ENCODE results near the gene CEACAM1. TPM values are rescaled to one million over a fixed set of nuclear protein-coding genes. Genes with fewer than 3 reads are reported as not detected.
"Not testable (repeated sequence)": the region's sequence is repeated elsewhere in the genome, so short reads cannot be mapped to it uniquely, and the experiment has no call there.

CEACAM1 gene
- total RNA-seq, 1 donor from 2014 or later: not detected

DNA sequence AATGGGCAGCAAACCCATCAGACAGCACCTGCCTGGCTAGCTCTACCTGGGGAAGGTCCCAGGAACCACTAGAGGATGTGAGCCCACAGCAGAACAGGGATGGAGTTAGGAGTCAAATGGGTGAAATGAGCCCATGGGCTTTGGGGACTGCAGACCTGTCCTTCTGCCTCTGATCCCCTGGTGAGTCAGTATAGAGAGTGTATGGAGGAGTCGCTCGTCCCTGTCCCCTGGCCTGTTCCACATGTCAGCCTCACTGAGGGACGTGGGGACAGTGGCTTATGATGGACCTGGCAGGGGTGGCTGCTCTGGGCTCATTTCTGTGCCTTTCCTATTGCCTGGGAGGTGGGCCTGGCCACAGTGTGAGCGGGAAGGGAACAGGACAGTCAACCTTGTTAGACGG lies 4.0 kb downstream of the CEACAM1 start:
- TF ChIP-seq, protein P1, sequence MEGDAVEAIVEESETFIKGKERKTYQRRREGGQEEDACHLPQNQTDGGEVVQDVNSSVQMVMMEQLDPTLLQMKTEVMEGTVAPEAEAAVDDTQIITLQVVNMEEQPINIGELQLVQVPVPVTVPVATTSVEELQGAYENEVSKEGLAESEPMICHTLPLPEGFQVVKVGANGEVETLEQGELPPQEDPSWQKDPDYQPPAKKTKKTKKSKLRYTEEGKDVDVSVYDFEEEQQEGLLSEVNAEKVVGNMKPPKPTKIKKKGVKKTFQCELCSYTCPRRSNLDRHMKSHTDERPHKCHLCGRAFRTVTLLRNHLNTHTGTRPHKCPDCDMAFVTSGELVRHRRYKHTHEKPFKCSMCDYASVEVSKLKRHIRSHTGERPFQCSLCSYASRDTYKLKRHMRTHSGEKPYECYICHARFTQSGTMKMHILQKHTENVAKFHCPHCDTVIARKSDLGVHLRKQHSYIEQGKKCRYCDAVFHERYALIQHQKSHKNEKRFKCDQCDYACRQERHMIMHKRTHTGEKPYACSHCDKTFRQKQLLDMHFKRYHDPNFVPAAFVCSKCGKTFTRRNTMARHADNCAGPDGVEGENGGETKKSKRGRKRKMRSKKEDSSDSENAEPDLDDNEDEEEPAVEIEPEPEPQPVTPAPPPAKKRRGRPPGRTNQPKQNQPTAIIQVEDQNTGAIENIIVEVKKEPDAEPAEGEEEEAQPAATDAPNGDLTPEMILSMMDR (conservative IDR thresholded peaks at IDR 0.05): no peak

DNA sequence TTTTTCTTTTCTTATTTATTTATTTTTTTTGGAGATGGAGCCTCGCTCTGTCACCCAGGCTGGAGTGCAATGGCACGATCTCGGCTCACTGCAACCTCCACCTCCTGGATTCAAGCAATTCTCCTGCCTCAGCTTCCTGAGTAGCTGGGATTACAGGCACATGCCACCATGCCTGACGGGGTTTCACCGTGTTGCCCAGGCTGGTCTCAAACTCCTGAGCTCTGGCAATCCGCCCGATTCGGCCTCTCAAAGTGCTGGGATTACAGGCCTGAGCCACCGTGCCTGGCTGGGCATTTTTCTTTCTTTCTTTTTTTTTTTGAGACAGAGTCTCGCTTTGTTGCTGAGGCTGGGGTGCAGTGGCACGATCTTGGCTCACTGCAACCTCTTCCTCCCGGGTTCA lies 6.0 kb downstream of the CEACAM1 start:
- not testable (repeated sequence) for H3K4me3 Mint-ChIP-seq; H3K4me1 Mint-ChIP-seq; DNase-seq (ENCODE audit: low read depth, low spot score); H3K9me3 Mint-ChIP-seq; H3K27ac Mint-ChIP-seq (ENCODE audit: unreplicated experiment); H3K36me3 Mint-ChIP-seq (ENCODE audit: low read depth); H3K27me3 Mint-ChIP-seq (ENCODE audit: low read depth)

More for the DNA sequence above, 4.0 kb downstream of the CEACAM1 start:
- Mint-ChIP-seq H3K4me3 (no peak overlapping the region), H3K4me1 (peaks cover 4% of the 10 kb centered on the region), H3K36me3 (ENCODE audit: low read depth) (no peaks in the 10 kb centered on the region), H3K27me3 (ENCODE audit: low read depth) (peaks cover 4% of the 10 kb centered on the region), H3K27ac (ENCODE audit: unreplicated experiment) (peak overlapping the region; percentile 94), H3K9me3 (no peaks in the 10 kb centered on the region)
- no peak for DNase-seq (ENCODE audit: low read depth, low spot score)

DNA sequence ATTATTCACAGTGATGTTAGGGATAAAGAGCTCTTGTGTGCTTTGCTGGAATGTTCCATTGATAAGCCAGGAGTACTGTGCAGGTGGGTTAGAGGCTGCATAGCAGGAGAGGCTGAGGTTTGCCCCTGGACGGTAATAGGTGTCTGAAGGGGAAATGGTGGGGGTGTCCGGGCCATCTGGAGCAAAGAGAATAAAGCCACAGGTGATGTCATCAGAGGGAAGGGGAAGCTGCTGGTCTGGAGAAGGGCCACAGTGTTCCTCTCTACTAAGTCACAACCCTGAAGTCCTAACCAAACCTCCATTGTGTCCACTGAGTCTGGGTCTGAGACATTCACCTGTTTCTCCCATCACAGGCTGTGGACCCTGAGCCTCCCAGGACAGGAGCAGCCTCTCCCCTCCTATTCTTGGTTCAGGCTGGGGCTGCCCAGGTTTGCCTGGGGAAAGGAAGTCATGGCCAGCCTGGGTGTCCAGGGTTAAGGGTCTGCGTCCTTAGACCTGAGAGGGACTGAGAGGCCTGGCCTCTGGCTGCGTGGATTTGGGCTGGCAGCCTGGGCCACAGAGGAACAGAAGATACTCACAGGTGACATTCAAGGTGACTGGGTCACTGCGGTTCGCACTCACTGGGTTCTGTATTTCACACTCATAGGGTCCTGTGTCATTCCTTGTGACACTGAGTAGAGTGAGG lies 6.8 kb downstream of the CEACAM1 start:
- H3K4me3 Mint-ChIP-seq: no peak overlapping the region
- H3K36me3 Mint-ChIP-seq (ENCODE audit: low read depth): no peaks in the 10 kb centered on the region
- H3K9me3 Mint-ChIP-seq: no peaks in the 10 kb centered on the region
- DNase-seq (ENCODE audit: low read depth, low spot score): no peak
- H3K27me3 Mint-ChIP-seq (ENCODE audit: low read depth): peaks cover 4% of the 10 kb centered on the region
- no peaks in the 10 kb centered on the region for H3K4me1 Mint-ChIP-seq
- TF ChIP-seq, protein P1 (conservative IDR thresholded peaks at IDR 0.05): no peak
- H3K27ac Mint-ChIP-seq (ENCODE audit: unreplicated experiment): no peak overlapping the region

DNA sequence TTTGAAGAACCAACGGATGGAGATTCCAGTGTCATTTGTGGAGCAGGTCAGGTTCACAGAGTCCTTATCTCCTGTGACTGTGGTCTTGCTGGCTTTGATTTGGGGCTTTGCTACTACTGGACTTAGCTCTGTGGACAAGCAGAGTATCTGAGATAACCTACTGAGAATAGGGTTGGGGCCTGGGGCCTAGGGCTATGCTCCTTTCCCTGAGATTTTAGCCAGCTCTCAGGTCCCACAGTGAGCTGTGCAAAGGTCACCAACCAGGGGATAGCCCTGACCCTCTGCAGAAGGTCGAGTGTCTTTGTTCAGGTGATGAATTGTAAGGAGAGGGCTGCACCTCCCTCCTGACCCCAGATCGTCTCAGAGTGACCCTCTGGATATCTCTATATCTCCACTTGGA lies 9.2 kb downstream of the CEACAM1 start:
- peak overlapping the region; percentile 8 for H3K27ac Mint-ChIP-seq (ENCODE audit: unreplicated experiment)
- H3K36me3 Mint-ChIP-seq (ENCODE audit: low read depth): no peaks in the 10 kb centered on the region
- H3K27me3 Mint-ChIP-seq (ENCODE audit: low read depth): peaks cover 3% of the 10 kb centered on the region
- H3K4me1 Mint-ChIP-seq: no peaks in the 10 kb centered on the region
- TF ChIP-seq, protein P1 (conservative IDR thresholded peaks at IDR 0.05): no peak
- no peak for DNase-seq (ENCODE audit: low read depth, low spot score)
- no peaks in the 10 kb centered on the region for H3K9me3 Mint-ChIP-seq
- H3K4me3 Mint-ChIP-seq: no peak overlapping the region

DNA sequence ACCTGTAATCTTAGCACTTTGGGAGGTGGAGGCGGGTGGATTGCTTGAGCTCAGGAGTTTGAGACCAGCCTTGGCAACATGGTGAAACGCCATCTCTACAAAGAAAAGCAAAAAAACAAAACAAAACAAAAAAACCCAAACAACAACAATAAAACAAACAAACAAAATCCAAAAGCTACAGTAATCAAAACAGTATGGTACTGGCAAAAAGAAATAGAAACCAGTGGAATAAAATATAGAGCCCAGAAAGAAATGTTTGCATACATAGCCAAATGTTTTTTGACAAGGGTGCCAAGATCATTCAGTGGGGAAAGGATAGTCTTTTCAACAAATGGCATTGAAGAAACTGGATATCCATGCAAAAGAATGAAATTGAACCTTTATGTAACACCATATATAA lies 11.5 kb downstream of the CEACAM1 start:
- H3K4me1 Mint-ChIP-seq: no peaks in the 10 kb centered on the region
- peaks cover 5% of the 10 kb centered on the region for H3K27me3 Mint-ChIP-seq (ENCODE audit: low read depth)
- no peaks in the 10 kb centered on the region for H3K9me3 Mint-ChIP-seq
- TF ChIP-seq, protein P1 (conservative IDR thresholded peaks at IDR 0.05): no peak
- H3K4me3 Mint-ChIP-seq: no peak overlapping the region
- no peaks in the 10 kb centered on the region for H3K36me3 Mint-ChIP-seq (ENCODE audit: low read depth)
- no peak for DNase-seq (ENCODE audit: low read depth, low spot score)
- no peak overlapping the region for H3K27ac Mint-ChIP-seq (ENCODE audit: unreplicated experiment)

DNA sequence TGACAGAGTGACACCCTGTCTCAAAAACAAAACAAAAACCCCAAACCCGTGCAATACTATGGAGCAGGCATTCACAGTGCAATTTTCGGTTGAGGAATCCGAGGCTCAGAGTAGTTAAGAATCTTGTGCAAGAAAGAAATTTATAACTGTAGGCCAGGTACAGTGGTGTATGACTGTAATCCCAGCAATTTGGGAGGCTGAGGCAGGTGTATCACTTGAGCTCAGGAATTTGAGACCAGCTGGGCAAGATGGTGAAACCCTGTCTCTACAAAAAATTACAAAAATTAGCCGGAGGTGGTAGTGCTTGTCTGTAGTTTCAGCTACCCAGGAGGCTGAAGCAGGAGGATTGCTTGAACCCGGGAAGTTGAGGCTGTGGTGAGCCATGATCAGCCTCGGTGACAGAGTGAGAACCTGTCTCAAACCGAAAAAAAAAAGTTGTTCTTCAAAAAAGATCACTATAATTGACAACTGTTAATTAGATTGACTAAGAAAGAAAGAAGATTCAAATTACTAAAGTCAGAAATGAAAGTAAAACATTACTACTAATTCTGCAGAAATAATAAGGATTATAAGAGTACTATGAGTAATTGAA lies 12.9 kb downstream of the CEACAM1 start:
- H3K27me3 Mint-ChIP-seq (ENCODE audit: low read depth): peaks cover 8% of the 10 kb centered on the region
- no peak overlapping the region for H3K4me3 Mint-ChIP-seq
- TF ChIP-seq, protein P1 (conservative IDR thresholded peaks at IDR 0.05): no peak
- H3K9me3 Mint-ChIP-seq: no peaks in the 10 kb centered on the region
- no peaks in the 10 kb centered on the region for H3K36me3 Mint-ChIP-seq (ENCODE audit: low read depth)
- no peak for DNase-seq (ENCODE audit: low read depth, low spot score)
- H3K4me1 Mint-ChIP-seq: no peaks in the 10 kb centered on the region
- no peak overlapping the region for H3K27ac Mint-ChIP-seq (ENCODE audit: unreplicated experiment)
